NCI-H187 treated with DMSO at 0.1 percent for 48 hours (cell line): ENCODE results near the gene IP6K1.

Source experiments
- DNase-seq: peaks from one replicate; lab custom pipeline; 2025; lab: John Stamatoyannopoulos, UW

The IP6K1 gene

DNA sequence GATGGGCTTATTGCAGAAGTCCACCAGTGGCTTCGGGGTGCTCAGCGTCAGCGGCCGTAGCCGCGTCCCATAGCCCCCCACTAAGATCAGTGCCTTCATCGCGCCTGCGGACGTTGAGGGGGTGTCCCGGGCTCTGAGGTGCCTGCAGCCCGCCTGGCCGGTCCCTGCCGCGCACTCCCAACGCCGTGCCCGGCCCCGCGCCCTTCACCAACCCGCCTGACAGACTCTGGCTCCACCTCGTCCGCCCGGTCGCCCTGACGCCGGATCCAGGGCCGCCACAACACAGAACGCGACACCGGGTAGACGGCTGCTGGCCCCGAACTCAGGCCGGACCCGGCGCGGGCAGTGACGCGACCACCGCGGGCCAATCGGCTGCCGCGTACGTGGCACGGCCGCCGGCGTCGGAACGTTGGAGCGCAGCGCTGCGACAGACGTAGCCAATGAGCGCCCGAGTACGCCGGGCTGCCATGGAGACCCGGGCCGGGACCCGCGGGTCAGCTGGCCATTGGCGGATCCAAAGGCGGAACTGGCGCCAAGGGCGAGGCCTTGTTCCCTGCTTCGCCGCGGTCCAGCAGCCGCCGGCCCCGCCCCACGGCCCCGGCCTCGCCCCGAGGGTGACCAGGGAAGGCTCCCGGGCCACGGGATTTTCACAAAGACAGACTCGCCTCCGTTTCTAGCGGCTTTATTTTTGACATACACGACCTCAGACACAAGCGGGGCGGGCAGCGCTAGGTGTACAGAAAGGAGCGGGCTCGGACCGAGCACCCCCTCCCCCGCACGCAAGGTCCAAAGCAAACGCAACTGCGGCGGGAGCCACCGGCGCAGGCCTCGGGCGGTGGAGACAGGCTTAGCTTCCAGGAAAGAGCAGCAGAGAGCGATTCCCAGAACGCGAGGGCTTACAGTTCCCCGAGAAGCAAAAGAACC lies 62.5 kb downstream of the IP6K1 start, which contains the start of gene GMPPB:
Gene GMPPB (minus strand): TSS at position 324 of the 924 bp plus-strand sequence. CDS start 225 bp downstream, at position 99.
- DNase-seq = peak; percentile 28

DNA sequence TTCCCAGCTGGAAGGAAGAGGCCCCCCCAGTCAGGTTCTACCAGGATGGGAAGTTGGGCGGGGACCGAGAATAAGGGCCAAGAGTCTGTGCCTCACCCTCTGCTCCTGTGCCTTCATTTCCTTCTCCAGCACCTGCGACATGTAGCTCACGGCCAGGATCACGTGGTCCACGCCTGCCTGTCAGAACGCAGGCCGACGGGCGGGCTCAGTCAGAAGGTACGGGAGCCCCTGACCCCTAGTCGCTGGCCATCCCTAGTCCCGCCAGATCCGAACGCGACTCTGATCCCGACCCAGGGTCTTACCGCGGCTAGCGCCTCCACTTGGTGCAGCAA lies 63.1 kb downstream of the IP6K1 start:
- DNase-seq = no peak

GRCh38 chr3:49722896-49723295 lies 63.4 kb downstream of the IP6K1 start:
- no peak for DNase-seq

GRCh38 chr3:49721896-49722781 lies 64.2 kb downstream of the IP6K1 start:
- DNase-seq = no peak

- no peak for DNase-seq
Measured at GRCh38 chr3:49721596-49721895, 64.8 kb downstream of the IP6K1 start.

DNA sequence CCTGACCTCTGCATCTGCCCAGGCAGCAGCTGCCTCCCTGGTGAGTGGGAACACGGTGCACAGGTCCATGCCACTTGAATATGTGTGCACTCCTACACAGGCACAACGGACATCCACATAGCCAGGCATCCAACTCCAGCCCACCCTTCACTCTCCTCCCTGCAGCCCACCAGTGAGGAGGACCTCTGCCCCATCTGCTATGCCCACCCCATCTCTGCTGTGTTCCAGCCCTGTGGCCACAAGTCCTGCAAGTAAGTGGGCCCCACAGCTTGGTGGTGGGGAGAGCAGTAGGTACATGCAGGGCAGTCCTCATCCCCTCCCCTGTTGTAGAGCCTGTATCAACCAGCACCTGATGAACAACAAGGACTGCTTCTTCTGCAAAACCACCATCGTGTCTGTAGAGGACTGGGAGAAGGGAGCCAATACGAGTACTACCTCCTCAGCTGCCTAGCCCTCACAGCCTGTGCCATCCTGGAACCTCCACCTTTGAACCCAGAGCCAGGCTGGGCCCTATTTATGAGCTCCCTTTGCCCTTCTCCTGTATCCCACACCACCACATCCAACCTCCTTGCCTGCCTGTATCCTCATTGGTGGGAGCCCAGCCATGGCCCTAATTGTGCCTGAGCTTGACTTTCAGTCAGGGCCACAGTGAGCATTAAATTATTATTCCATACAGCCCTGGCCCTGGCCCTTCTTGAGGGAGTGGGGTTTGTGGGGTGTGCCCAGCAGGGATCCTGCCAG lies 65.3 kb downstream of the IP6K1 start:
- no peak for DNase-seq

GRCh38 chr3:49719214-49719884 lies 67.0 kb downstream of the IP6K1 start, which contains the start of gene AMIGO3:
Gene AMIGO3 (minus strand): TSS chr3:49719684. CDS start chr3:49719465, 219 bp downstream.
- DNase-seq = peak; percentile 68

GRCh38 chr3:49718858-49719213 lies 67.5 kb downstream of the IP6K1 start:
- no peak for DNase-seq

DNA sequence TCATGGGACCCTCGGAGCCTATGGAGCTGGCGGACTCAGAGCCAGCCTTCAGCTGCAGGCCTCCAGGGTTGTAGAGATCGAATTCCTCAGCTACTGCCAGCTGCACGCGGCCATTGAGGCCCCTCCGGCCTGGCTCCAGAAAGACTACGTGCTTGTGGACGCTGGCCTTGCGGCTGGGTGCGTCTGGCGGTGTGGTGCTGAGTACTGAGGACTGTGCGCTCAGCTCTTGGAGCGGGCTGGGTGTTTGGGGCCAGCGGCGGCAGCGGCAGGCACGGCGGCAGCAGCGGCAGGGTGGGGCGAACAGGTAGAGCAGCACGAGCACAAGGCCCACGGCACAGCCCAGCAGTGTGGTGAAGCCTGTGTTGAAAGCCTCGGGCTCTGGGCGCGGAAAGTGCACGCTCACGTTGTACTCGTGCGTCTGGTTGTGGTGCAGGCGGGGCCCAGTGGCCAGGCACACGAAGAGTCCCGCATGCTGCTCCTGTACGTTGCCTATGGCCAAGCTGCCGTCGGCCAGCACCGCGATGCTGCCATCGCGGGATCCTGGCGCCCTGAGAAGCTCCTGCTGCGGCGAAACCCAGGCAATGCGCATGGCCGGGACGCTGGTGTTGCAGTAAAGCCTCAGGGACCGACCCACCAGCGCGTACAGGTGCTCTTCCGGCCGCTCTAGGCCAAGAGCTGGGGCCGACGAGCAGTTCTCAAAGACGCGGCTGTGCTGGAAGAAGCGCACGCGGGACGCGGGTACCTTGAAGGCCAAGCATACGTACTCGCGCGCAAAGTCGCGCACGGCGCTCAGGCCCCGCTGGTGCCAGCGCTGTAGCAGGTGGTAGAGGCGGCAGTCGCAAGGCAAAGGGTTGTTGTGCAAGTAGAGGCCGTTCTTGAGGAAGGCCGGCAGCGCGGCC lies 68.1 kb downstream of the IP6K1 start:
- DNase-seq = no peak

DNA sequence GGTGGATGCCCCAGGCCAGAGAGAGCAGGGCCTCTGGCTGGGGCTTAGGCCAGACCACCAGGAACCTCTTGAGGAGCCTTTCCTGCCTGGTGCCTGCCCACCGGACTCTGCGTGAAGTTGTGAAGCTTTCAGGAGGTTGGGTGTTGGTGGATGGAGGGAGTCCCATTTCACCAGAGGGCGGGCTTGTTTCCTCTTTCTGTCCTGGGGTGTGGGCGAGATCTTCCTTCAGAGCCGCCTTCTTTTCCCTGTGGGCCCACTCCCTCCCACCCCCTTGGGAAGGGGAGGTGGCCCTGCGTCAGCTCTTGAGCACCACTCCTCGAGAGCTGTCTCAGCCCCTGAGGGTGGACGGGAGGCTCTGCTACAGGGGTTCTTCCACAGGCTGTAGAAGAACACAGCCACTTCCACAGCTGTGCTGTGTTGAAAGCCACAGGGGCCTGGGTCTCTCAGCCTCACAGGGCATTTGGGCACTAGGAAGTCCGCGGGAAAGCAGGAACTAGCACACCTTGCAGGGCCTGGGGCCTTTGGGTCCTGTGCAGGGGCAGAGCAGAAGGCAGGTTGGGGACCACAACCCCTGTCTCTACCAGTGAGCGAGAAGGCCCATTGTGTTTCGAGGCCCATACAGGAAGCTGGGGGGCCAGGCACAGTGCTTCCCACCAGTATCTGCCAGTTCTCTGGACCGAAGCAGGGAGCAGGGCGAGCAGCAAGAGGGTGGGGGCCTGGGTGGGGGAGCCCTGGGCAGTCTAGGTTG lies 69.0 kb downstream of the IP6K1 start:
- DNase-seq = no peak

DNA sequence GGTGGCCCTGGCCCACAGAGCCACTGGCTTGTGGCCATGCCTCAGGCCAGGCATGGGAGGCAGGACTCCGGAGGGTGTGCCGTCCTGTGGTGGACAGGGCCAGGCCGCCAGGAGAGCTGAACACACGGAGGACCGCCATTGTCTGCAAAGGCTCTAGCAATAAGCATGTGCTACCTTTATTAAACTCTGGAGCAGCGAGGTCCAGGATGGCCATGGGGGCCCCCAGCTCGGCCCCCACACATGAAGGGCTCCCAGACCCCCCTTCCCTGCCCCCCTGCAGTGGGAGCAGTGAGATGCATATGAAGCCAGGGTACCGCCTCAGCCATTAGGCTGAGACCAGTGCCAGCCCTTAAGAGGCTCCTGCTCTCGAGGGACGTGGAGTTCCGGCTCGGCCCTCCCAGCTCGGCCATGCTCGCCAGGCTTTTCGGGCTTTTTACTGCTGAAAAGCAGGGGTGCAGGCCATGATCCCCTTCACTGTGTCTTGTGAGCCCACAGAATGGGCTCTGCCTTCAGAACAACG lies 69.6 kb downstream of the IP6K1 start:
- no peak for DNase-seq

GRCh38 chr3:49716169-49716568 lies 70.2 kb downstream of the IP6K1 start:
- DNase-seq = no peak

- no peak for DNase-seq
Measured at GRCh38 chr3:49715611-49716121, 70.7 kb downstream of the IP6K1 start.

- DNase-seq = no peak
Measured at GRCh38 chr3:49714728-49715550, 71.4 kb downstream of the IP6K1 start.

- no peak for DNase-seq
Measured at GRCh38 chr3:49713336-49714105, 72.8 kb downstream of the IP6K1 start.

DNA sequence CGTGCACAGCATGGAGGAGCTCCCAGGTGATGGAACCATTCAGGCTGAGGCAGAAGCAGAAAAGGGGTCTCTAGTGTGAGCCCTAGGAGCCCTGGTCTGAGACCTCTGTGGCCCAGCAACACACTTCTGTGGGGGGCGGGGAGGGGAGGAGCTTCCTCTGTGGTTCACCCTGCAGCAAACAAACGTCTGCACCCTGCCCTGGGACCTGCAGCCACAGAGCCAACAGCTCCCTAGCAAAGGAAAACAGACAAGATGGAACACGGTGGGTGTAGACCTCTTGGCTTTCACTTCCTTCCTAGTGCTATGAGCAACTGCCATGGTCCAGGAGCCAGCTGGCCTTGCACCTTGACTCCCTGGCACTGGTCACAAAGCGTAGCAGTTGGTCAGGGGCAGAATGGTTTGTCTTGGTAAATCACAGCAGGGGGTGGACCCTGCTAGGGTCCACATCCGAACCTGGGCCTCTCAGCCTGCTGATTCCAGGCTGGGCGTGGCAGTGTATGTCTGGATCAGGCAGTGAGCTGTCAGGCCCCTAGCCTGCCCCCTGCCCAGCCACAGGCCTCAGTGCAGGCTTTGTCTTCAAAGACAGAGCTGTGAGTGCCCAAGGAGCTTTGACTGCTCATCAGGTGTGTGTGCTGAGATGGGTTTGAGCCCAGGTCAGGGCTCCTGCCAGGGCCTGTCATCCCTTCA lies 73.6 kb downstream of the IP6K1 start:
- no peak for DNase-seq

- no peak for DNase-seq
Measured at GRCh38 chr3:49712166-49712565, 74.2 kb downstream of the IP6K1 start.
